CD8-positive, alpha-beta memory T cell (primary cell): ENCODE data around the gene RNASE4. TPM values are rescaled to one million over a fixed set of nuclear protein-coding genes. Genes with fewer than 3 reads are reported as not detected.

Experiments
- polyA plus RNA-seq: library from polyadenylated mRNA; unstranded; fragments of 300-500 nt; fragmentation: Illumina TruSeq; gene quantifications from one replicate; pipeline ENCODE4 v1.2.3, GENCODE V29; 2021
- total RNA-seq, 2 experiments: library from RNA; stranded (reverse); gene quantifications; one replicate each; pipeline ENCODE4 v1.2.3, GENCODE V29; 2021

The RNASE4 gene
- total and polyA plus RNA-seq, 3 experiments from 2014 or later, result 0.57 to 2.3 TPM; not detected in 1

Other genes starting within 250 kb of the RNASE4 start
- gene KLHL33, start 248.4 kb upstream of the RNASE4 start, total RNA-seq, result under 1 TPM; 0.09 TPM
- gene KLHL33, start 248.4 kb upstream of the RNASE4 start, polyA plus RNA-seq, result 0.12 TPM
- 10 to 100 TPM; 58.0 to 58.1 TPM for gene OSGEP, start 229.7 kb upstream of the RNASE4 start, total RNA-seq
- 48.9 TPM for gene OSGEP, start 229.7 kb upstream of the RNASE4 start, polyA plus RNA-seq
- gene APEX1, start 229.3 kb upstream of the RNASE4 start, total RNA-seq, result 100 to 1,000 TPM; 242 to 248 TPM
- 117 TPM for gene APEX1, start 229.3 kb upstream of the RNASE4 start, polyA plus RNA-seq
- 10 to 100 TPM; 29.5 to 33.5 TPM for gene PIP4P1, start 223.1 kb upstream of the RNASE4 start, total RNA-seq
- gene PIP4P1, start 223.1 kb upstream of the RNASE4 start, polyA plus RNA-seq, result 36.4 TPM
- 100 to 1,000 TPM; 181 to 188 TPM for gene PNP, start 215.2 kb upstream of the RNASE4 start, total RNA-seq
- 84.0 TPM for gene PNP, start 215.2 kb upstream of the RNASE4 start, polyA plus RNA-seq
- under 1 TPM in 1 of 2 experiments, not detected in 1; 0.31 TPM for gene RNASE10, start 179.0 kb upstream of the RNASE4 start, total RNA-seq
- gene RNASE10, start 179.0 kb upstream of the RNASE4 start, polyA plus RNA-seq, result not detected
- gene RNASE9, start 123.5 kb upstream of the RNASE4 start, total RNA-seq, result not detected
- not detected for gene RNASE9, start 123.5 kb upstream of the RNASE4 start, polyA plus RNA-seq
- gene RNASE11, start 96.6 kb upstream of the RNASE4 start, total RNA-seq, result not detected
- not detected for gene RNASE11, start 96.6 kb upstream of the RNASE4 start, polyA plus RNA-seq
- not detected for gene RNASE12, start 93.2 kb upstream of the RNASE4 start, total RNA-seq
- gene RNASE12, start 93.2 kb upstream of the RNASE4 start, polyA plus RNA-seq, result not detected
- not detected for gene OR6S1, start 42.9 kb upstream of the RNASE4 start, total RNA-seq
- gene OR6S1, start 42.9 kb upstream of the RNASE4 start, polyA plus RNA-seq, result not detected
- under 1 TPM; 0.39 to 0.58 TPM for gene ANG, start 4.2 kb downstream of the RNASE4 start, total RNA-seq
- gene ANG, start 4.2 kb downstream of the RNASE4 start, polyA plus RNA-seq, result 1.4 TPM
- not detected for gene EDDM3A, start 61.3 kb downstream of the RNASE4 start, total RNA-seq
- not detected for gene EDDM3A, start 61.3 kb downstream of the RNASE4 start, polyA plus RNA-seq
- not detected for gene EDDM3B, start 83.8 kb downstream of the RNASE4 start, total RNA-seq
- gene EDDM3B, start 83.8 kb downstream of the RNASE4 start, polyA plus RNA-seq, result not detected
- gene RNASE6, start 96.7 kb downstream of the RNASE4 start, total RNA-seq, result under 1 TPM; 0.74 to 0.95 TPM
- 9.8 TPM for gene RNASE6, start 96.7 kb downstream of the RNASE4 start, polyA plus RNA-seq
- 1 to 10 TPM; 3.5 to 4.3 TPM for gene RNASE1, start 118.3 kb downstream of the RNASE4 start, total RNA-seq
- gene RNASE1, start 118.3 kb downstream of the RNASE4 start, polyA plus RNA-seq, result not detected
- not detected for gene RNASE3, start 206.8 kb downstream of the RNASE4 start, total RNA-seq
- not detected for gene RNASE3, start 206.8 kb downstream of the RNASE4 start, polyA plus RNA-seq